ENCODE results near the gene CSTF2T.

CSTF2T gene

DNA sequence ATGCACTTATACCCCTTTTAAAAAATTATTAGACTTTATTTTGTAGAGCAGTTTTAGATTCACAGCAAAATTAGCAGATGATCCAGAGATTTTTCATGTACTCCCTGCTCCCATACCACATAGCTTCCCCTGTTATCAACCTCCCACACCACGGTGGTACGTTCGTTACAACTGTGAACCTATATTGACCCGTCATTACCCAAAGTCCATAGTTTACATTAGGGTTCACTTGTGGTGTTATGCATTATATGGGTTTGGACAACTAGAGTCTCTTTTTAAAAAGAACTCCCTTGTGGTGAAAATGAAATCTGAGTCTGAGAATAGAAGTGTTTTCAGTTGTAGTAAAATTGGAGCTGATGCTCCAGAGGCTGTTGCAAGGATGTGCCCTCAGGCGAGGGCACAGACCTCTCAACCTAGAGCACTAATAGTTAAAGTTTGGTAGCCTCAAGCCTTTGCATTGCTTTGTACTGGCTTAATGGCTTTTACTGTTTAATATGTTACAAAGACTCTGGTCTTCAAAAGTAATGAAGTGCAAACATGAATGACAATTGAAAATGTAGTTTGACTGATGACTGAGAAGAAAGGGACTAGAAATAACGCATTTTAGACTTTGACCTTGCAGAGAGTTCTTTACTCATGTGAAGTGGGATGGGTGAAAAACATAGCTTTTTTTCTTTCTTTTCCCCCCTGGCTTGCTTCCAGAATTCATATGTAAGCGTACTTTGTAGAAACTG lies 30.6 kb upstream of the CSTF2T start:
- TF ChIP-seq, protein P1, sequence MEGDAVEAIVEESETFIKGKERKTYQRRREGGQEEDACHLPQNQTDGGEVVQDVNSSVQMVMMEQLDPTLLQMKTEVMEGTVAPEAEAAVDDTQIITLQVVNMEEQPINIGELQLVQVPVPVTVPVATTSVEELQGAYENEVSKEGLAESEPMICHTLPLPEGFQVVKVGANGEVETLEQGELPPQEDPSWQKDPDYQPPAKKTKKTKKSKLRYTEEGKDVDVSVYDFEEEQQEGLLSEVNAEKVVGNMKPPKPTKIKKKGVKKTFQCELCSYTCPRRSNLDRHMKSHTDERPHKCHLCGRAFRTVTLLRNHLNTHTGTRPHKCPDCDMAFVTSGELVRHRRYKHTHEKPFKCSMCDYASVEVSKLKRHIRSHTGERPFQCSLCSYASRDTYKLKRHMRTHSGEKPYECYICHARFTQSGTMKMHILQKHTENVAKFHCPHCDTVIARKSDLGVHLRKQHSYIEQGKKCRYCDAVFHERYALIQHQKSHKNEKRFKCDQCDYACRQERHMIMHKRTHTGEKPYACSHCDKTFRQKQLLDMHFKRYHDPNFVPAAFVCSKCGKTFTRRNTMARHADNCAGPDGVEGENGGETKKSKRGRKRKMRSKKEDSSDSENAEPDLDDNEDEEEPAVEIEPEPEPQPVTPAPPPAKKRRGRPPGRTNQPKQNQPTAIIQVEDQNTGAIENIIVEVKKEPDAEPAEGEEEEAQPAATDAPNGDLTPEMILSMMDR (IDR thresholded peaks at IDR 0.05), result no peak

DNA sequence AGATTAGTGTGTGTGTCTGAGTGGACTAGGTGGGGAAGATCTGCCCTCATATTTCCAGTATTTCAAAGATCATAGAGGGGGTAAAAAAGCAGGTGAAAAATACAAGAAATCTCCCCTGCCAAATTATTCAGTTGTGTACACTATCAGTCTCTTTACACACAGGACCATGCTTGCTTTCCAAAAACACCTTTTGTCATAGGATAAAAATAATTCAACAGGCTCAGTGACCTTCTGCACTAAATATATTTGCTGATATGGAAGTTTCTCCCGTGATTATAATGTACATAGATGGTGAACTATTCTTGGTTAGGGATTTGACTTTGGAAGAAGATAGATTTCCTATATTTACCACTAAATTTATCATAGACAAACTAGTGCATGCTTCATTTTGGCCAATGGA lies 24.6 kb upstream of the CSTF2T start:
- TF ChIP-seq, protein P1 (IDR thresholded peaks at IDR 0.05), result no peak

DNA sequence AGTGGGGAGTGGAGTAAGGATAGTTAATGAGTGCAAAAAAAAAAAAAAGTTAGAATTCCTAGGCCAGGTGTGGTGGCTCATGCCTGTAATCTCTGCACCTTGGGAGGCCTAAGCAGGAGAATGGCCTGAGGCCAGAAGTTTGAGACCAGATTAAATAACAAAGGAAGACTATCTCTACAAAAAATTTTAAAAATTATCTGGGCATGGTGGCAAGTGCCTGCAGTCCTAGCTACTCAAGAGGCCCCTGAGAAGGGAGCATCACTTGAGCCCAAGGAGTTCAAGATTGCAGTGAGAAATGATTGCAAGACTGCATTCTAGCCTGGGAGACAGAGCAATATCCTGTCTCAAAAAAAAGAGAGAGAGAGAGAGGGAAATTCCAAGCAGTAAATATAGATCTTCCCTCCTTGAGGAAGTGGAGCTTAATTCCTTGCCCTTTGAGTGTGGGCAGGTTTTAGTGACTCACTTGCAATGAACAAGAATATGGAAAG lies 19.5 kb upstream of the CSTF2T start:
- TF ChIP-seq, protein P1 (IDR thresholded peaks at IDR 0.05), result no peak

DNA sequence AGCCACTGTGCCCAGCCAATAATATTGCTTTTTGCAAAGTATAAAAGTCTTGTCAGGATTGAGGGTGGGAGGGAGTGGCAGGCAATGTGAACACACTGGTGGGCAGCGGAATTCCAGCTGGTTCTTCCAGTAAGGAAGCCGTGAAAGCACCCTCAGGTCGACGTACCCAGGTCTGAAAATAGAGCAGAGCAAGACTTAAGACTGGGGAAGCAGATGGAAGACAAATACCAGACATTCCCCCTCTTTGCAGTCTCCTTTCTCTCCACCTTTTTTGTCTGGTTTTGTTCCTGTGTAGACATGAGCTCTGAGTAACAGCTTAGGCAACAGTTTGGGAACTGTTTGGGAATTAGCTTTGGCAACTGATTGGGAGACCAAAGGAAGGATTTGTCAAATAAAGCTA lies 17.6 kb upstream of the CSTF2T start:
- TF ChIP-seq, protein P1 (IDR thresholded peaks at IDR 0.05), result no peak

DNA sequence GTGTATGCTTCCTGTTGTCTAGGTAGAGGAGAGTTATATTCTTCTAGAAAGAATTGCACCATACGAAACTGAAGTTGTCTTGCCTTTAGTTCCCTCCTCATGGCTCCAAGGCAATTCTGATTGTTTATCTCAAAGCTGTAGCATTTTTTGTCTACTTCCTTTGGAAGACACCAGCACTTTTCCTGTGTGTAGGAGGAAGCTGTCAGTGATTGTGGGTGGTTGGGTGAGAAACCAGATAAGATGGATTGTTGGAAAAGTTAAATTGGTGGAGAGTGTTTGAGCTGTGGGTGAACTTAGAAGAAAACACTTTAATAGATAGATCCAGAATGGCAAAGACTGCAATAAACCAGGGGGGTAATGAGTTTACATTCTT lies 12.1 kb upstream of the CSTF2T start:
- TF ChIP-seq, protein P1 (IDR thresholded peaks at IDR 0.05), result no peak

DNA sequence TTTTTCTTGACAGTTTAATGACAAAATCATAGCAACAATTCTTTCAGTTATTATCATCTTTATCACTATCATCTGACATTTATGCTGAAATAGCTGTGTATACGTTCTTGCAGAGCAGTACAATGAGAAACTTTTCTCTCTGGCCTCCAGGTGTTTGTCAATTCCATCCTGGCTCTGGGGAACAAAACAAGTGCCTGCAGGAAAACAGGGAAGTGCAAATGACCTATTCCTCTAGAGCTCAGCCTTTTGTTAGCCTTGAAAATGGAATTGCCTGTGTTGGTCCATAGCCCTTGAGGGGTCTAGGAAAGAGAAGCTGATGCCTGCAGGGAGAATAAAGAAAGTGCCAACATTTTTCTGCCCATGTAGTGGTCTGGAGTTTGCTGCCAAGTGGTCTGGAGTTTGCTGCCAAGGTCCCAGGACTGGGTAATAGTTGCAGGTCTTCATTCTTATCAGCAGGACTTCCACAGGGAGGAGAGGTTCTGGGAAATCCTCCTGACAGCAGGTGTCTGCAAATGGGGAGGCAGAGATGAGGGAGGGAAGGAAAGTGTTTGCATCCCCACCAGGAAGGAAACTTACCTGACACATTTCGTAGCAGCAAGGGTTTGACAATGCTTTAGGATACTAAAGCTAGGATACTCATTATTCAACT lies 10.1 kb upstream of the CSTF2T start:
- TF ChIP-seq, protein P1 (IDR thresholded peaks at IDR 0.05), result no peak

DNA sequence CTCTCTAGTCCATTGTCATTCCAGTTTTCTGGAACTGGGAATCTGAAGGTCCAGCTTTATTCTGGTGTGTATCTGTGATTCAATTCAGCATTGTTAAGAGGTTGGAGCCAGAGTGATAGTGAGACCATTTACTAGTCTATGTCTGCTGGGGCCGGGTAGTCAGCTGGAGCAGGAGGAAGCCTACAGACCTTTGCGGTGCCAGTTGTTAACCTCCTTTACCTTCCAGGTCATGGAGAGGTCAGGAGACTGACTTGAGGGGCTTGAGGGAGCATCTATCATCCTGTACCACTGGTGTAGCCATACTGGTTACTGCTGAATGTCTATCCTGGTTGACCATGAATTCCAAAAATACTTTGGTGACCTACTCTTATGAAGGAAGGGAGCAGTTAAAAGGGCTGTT lies 9.2 kb upstream of the CSTF2T start:
- TF ChIP-seq, protein P1 (IDR thresholded peaks at IDR 0.05), result no peak

All from LNCAP (cell line).